B cell (primary cell): ENCODE measurements around the gene ERRFI1. TPM values are rescaled to one million over a fixed set of nuclear protein-coding genes. Genes with fewer than 3 reads are reported as not detected.
A peak's percentile ranks its signal among the peaks of the same experiment; 100 is the strongest.

Source experiments
- ATAC-seq: fragments of 200-7000 bp; cut with Tn5 transposase; one replicate; pipeline ENCODE4 v1.10.0; 2021; ENCODE audit warnings: low read depth, mild to moderate bottlenecking, moderate number of reproducible peaks, moderate library complexity
- CTCF ChIA-PET: fragments of 350-600 bp; sonication (Branson Sonifier 250); formaldehyde crosslinking; loops from one replicate; lab custom pipeline; 2021; ENCODE audit warnings: antibody characterized with exemption, inconsistent platforms; lab: Charles Lee
- POLR2A ChIA-PET: fragments of 350-600 bp; sonication (Branson Sonifier 250); formaldehyde crosslinking; loops from one replicate; lab custom pipeline; 2021; ENCODE audit warnings: antibody characterized with exemption; lab: Charles Lee
- DNase-seq: peaks from one replicate; pipeline ENCODE4 v3.0.0; 2013
- H2AFZ ChIP-seq: 2 replicates; pipeline ENCODE4 v1.6.1; 2012; ENCODE audit warnings: mild to moderate bottlenecking, low read depth, low read length; ENCODE audit not compliant: insufficient read depth, poor library complexity, severe bottlenecking
- H3K27ac ChIP-seq, 2 donors: 1 replicate in 1 of 2; 2 replicates in 1 of 2; pipeline ENCODE4 v1.5.1; 2012 to 2013; ENCODE audit warnings: low read length in 2 of 2, mild to moderate bottlenecking in 2 of 2, moderate library complexity in 1 of 2
- H3K27me3 ChIP-seq, 4 experiments: fragments of 200-600 bp in 1 of 4; sonication (generic) in 1 of 4; replicated peaks in 1 of 4; 1 replicate in 2 of 4; 2 replicates in 2 of 4; pipeline versions ENCODE4 v1.6.1 to v1.7.0; 2013 to 2016; ENCODE audit warnings: low read length in 3 of 4, mild to moderate bottlenecking in 2 of 4, mixed read lengths in 1 of 4, moderate library complexity in 1 of 4; ENCODE audit not compliant: insufficient read depth in 4 of 4, control insufficient read depth in 3 of 4; ENCODE audit errors: control extremely low read depth in 1 of 4
- H3K36me3 ChIP-seq, 2 experiments: replicated peaks in 1 of 2; 1 replicate in 1 of 2; 2 replicates in 1 of 2; pipeline versions ENCODE4 v1.6.1 to v1.7.1; 2013; ENCODE audit warnings: low read length in 1 of 2; ENCODE audit not compliant: insufficient read depth in 2 of 2, control insufficient read depth in 1 of 2; ENCODE audit errors: control extremely low read depth in 1 of 2, extremely low read depth in 1 of 2
- H3K4me1 ChIP-seq, 2 donors: fragments of 200-600 bp in 1 of 2; sonication (generic) in 1 of 2; 1 replicate in 1 of 2; 2 replicates in 1 of 2; pipeline versions ENCODE4 v1.5.1 to v1.6.1; 2013 to 2017; ENCODE audit warnings: low read length in 2 of 2; ENCODE audit not compliant: control insufficient read depth in 2 of 2, insufficient read depth in 2 of 2
- H3K4me2 ChIP-seq: replicated peaks from 2 replicates; pipeline ENCODE3; 2012; ENCODE audit warnings: mild to moderate bottlenecking, low read depth, low read length; ENCODE audit not compliant: poor library complexity, severe bottlenecking
- H3K4me3 ChIP-seq, 5 experiments: fragments of 200-600 bp in 1 of 5; sonication (generic) in 1 of 5; 1 replicate in 3 of 5; 2 replicates in 2 of 5; pipeline versions ENCODE4 v1.5.1 to v1.7.0; 2011 to 2016; ENCODE audit warnings: low read length in 4 of 5, mild to moderate bottlenecking in 4 of 5, low read depth in 2 of 5, control low read depth in 1 of 5, moderate library complexity in 1 of 5; ENCODE audit not compliant: insufficient read depth in 1 of 5; ENCODE audit errors: control extremely low read depth in 1 of 5, extremely low read depth in 1 of 5
- H3K79me2 ChIP-seq: fragments of 200-600 bp; sonication (generic); one replicate; pipeline ENCODE4 v1.6.0; 2016; ENCODE audit warnings: low read length; ENCODE audit not compliant: control insufficient read depth, insufficient read depth
- H3K9ac ChIP-seq: fragments of 200-600 bp; sonication (generic); 2 replicates; pipeline ENCODE4 v1.6.1; 2017; ENCODE audit warnings: mild to moderate bottlenecking, low read length, moderate library complexity
- H3K9me3 ChIP-seq, 3 donors: one replicate each; pipeline versions ENCODE4 v1.6.1 to v1.7.1; 2013; ENCODE audit warnings: low read length in 2 of 3; ENCODE audit not compliant: control insufficient read depth in 2 of 3, insufficient read depth in 1 of 3; ENCODE audit errors: control extremely low read depth in 1 of 3
- H4K20me1 ChIP-seq: 2 replicates; pipeline ENCODE4 v1.6.0; 2012; ENCODE audit warnings: mild to moderate bottlenecking, low read length; ENCODE audit not compliant: insufficient read depth, control insufficient read depth, poor library complexity, severe bottlenecking
- H3K27ac Mint-ChIP-seq: one replicate; pipeline ENCODE4 v1.8.0; 2021; ENCODE audit warnings: mixed read lengths
- H3K27me3 Mint-ChIP-seq: one replicate; pipeline ENCODE4 v1.8.0; 2021; ENCODE audit warnings: mixed read lengths
- H3K4me1 Mint-ChIP-seq: one replicate; pipeline ENCODE4 v1.8.0; 2021; ENCODE audit warnings: mixed read lengths
- H3K4me3 Mint-ChIP-seq: one replicate; pipeline ENCODE4 v1.8.0; 2021; ENCODE audit warnings: mixed read lengths
- H3K9me3 Mint-ChIP-seq: one replicate; pipeline ENCODE4 v1.8.0; 2022; ENCODE audit warnings: mixed read lengths; ENCODE audit not compliant: insufficient read depth
- EZH2 ChIP-seq: IDR thresholded peaks from 2 replicates; pipeline ENCODE4 v1.6.1; 2012; ENCODE audit warnings: borderline replicate concordance, low read depth, mild to moderate bottlenecking, moderate library complexity, low read length; ENCODE audit not compliant: insufficient read depth, poor library complexity, severe bottlenecking
- WGBS: methylation state at CpG from one replicate; pipeline ENCODE4 v1.1.5; 2013; ENCODE audit warnings: missing lambda C conversion rate; ENCODE audit not compliant: insufficient coverage; 5-methylcytosine and 5-hydroxymethylcytosine counted together
- intact Hi-C: fragments of 100-400 bp; cut with micrococcal nuclease; formaldehyde crosslinking; loops from one replicate; pipeline ENCODE4 v1.10.0; 2022
- polyA plus RNA-seq: library from polyadenylated mRNA; depleted of rRNA; stranded (reverse); fragments of >200 nt; gene quantifications from 2 replicates; pipeline ENCODE4 v1.2.3, GENCODE V29; 2012
- total RNA-seq, 2 donors: library from RNA; stranded (reverse); fragments of 120-200 nt in 1 of 2; gene quantifications; 1 replicate in 1 of 2; 2 replicates in 1 of 2; pipeline versions ENCODE4 v1.2.3 to v1.2.4, GENCODE V29; 2013 to 2022
- TF ChIP-seq, protein P1 (sequence below): fragments of 200-600 bp; IDR thresholded peaks from one replicate; pipeline ENCODE4 v1.8.0; 2022; ENCODE audit warnings: antibody characterized with exemption, mild to moderate bottlenecking

The ERRFI1 gene
- total and polyA plus RNA-seq, 2 donors (not counting 1 experiment from before 2014, with no cell fraction given) = 1.5 to 2.0 TPM

DNA sequence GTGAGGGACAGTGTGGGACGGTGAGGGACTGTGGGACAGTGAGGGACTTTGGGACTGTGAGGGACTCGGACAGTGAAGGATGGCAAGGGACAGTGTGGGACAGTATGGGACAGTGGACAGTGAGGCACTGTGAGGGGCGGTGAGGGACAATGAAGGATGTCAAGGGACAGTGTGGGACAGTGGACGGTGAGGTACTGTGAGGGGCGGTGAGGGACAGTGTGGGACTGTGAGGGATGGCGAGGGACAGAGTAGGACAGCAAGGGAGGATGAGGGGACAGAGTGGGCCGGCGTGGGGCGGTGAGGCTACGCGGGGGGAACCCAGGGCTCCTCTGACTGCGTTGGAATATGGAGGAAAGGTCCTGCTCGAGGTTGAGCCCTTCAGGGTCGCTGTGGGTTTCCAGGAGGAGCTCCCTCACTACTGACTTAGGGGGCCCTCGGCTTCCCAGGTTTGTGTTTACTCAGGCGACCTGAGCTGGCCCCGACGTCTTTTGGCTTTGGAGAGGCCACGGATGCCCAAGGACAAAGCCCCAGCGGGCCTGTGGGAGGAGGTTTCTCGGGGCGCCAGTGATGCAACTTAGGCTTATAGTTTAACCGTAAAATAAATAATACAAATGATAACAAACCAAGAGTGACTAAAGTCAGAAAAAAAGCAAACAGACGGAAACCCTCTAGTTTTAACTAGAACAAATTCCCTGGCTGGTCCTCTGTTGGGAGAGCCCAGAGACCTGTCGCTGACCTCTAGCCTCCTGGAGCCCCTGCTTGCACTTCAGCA is 1.1 kb upstream of the ERRFI1 start:
- 95% methylated on average over 13 of the region's 25 CpGs for WGBS
- H3K9ac ChIP-seq = no peak overlapping the region

More for the DNA sequence above, 1.1 kb upstream of the ERRFI1 start:
- H3K4me1 Mint-ChIP-seq = peaks cover 10% of the 10 kb centered on the region
- H3K4me2 ChIP-seq = peak overlapping the region; percentile 84
- peak overlapping the region; percentile 90 for H3K4me3 Mint-ChIP-seq
- H3K27me3 Mint-ChIP-seq = peaks cover 24% of the 10 kb centered on the region
- ATAC-seq (no peak), DNase-seq (no peak)
- no peaks in the 10 kb centered on the region for H3K79me2 ChIP-seq
- POLR2A ChIA-PET = no interaction called here
- H3K9me3 Mint-ChIP-seq = no peaks in the 10 kb centered on the region
- intact Hi-C loops = loop anchor here (1.0 to 2.0 kb wide), 2 partner anchors 291 to 852 kb away; partner anchors contain the start of genes ENO1 and SLC45A1
- peaks cover 11 to 16% of the 10 kb centered on the region in 2 donors for H3K4me1 ChIP-seq
- H2AFZ ChIP-seq = peak overlapping the region; percentile 89
- H3K27ac Mint-ChIP-seq = peak overlapping the region; percentile 72
- peaks cover 0 to 6% (median 0%) of the 10 kb centered on the region in 3 donors for H3K9me3 ChIP-seq
- H3K36me3 ChIP-seq = no peaks in the 10 kb centered on the region
- peak overlapping the region in 2 of 5 experiments; percentile 48 to 60 for H3K4me3 ChIP-seq
- TF ChIP-seq, protein P1, sequence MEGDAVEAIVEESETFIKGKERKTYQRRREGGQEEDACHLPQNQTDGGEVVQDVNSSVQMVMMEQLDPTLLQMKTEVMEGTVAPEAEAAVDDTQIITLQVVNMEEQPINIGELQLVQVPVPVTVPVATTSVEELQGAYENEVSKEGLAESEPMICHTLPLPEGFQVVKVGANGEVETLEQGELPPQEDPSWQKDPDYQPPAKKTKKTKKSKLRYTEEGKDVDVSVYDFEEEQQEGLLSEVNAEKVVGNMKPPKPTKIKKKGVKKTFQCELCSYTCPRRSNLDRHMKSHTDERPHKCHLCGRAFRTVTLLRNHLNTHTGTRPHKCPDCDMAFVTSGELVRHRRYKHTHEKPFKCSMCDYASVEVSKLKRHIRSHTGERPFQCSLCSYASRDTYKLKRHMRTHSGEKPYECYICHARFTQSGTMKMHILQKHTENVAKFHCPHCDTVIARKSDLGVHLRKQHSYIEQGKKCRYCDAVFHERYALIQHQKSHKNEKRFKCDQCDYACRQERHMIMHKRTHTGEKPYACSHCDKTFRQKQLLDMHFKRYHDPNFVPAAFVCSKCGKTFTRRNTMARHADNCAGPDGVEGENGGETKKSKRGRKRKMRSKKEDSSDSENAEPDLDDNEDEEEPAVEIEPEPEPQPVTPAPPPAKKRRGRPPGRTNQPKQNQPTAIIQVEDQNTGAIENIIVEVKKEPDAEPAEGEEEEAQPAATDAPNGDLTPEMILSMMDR = no peak
- TF ChIP-seq EZH2 = no peak
- no peak overlapping the region for H3K27ac ChIP-seq
- peaks cover 5 to 25% (median 15%) of the 10 kb centered on the region in 4 experiments for H3K27me3 ChIP-seq
- no peaks in the 10 kb centered on the region for H4K20me1 ChIP-seq
- CTCF ChIA-PET = interaction anchor here (1.2 kb wide), 2 partner anchors 8 to 322 kb away, joined by 3 read pairs; no protein-coding TSS in a partner anchor
